ENCODE results near the gene CDH26.
A peak's percentile ranks its signal among the peaks of the same experiment; 100 is the strongest.

Gene CDH26

DNA sequence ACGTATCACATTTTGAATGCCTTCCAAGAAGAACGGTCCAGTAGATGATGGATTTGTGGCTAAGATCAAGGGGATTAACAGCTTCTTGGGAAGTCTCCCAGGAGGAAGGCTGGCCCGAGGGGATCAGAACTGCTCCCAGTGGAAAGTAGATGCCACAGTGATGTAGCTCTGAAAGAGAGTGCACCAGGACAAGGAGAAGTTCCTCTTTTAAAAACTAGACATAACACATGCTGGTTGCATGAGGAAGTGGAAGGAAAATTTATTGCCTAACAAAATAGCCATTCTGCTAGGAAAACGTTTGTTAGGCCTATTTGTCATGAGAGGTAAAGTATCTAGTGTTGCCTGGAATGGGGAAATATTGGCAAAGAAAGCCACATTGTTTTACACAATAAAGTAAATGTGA lies 87.8 kb downstream of the CDH26 start:
- no peak overlapping the region for H3K4me3 ChIP-seq (ENCODE audit: low read length)
- TF ChIP-seq ZNF274 (IDR thresholded peaks at IDR 0.05; ENCODE audit: low read depth, low read length) = no peak

DNA sequence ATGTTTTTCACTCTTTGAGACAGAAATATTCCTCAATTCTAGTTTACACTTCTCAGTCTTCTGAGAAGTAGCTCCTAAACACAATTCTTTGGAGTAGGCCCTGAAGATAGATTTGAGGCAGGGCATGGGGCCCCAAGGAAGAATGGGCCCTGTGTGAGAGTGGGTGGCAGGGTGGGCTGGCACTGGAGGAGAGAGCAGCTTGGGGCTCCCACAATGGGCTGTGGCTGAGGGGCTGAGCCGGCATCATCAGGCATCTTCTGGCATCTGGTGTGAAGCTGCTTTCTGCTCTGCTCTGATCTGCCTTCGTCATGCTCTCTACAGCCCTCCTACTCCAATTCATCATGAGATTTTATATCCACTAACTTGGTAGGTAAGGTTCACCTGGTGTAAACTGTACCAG lies 88.2 kb downstream of the CDH26 start:
- H3K4me3 ChIP-seq (ENCODE audit: low read length) = no peak overlapping the region
- no peak for TF ChIP-seq ZNF274 (IDR thresholded peaks at IDR 0.05; ENCODE audit: low read depth, low read length)

DNA sequence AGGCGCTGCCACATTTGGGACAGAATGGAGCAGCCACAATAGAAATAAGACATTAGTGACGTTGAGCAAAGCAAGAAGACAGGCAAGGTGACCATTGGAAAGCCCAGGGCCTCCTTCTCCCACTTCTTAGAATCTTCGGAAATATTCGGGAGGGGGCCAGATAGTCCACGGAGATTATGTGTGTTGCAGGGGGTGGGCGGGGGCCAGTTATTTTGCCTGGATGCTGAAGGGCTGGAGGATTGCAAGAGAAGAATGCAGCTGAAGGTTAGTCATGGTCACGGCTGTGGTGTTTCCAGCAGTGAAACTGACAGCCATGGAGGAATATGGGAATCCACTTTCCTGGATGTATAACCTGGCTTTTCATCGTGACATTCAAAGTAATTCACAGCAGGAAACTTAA lies 88.6 kb downstream of the CDH26 start:
- no peak overlapping the region for H3K4me3 ChIP-seq (ENCODE audit: low read length)
- TF ChIP-seq ZNF274 (IDR thresholded peaks at IDR 0.05; ENCODE audit: low read depth, low read length) = no peak

DNA sequence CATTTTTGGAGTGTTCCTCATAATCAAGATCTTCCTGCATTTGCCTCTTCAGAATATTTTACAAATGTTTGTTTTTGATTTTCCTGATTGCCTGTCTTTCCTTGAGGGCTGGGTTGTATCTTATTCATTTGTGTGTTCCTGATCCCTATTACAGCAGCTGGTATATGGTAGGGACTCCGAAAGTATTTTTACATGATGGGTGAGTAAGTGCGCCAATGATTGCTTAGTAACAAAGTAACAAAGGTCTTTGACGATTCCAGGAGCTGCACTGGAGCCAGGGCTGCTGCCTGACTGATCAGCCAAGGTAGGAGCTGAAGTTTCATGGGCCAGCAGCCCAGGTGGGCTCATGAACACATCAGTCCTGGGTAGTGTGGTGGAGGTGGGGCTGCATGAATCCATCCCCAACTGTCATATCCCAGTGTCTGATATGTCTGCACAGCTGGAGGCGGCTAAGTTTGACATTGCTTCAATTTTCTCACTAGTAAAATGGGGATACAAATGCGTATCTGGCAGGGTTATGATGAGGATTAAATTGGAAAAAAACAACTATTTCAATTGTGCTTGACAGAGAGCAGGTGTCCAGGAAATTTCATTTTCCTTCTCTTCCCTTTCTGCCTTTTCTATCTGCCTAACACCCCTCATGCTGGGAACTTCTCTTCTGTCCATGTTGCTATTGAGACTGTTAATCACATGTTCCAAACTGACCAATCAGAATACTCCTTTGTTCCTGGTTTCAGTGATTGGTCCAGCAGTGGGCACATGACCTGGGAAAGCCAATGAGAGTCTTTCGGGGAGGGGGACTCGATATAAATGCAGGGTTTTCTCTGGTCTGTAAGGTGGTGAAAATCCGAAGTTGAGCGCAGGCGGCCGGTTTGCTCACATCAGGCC lies 90.7 kb downstream of the CDH26 start:
- H3K4me3 ChIP-seq (ENCODE audit: low read length) = no peak overlapping the region
- no peak for TF ChIP-seq ZNF274 (IDR thresholded peaks at IDR 0.05; ENCODE audit: low read depth, low read length)

DNA sequence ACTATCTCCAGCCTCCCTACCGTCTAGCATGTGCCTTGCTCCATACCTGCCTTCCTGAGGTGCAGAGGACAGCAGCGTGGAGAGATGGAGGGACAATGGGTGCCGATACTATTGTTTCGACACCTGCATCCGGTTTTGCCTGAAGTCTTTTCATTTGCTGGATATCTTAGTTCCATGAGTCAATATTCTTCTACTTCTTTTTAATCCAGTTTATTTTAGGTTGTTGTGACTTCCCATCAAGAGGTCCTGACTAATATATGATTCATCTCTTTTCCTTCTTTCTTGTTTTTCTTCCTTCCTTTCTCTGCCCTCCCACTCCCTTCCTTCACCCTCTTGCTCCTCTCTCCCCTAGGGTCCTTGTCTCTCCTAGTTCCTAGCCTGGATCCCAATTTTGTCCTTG lies 91.4 kb downstream of the CDH26 start:
- no peak overlapping the region for H3K4me3 ChIP-seq (ENCODE audit: low read length)
- TF ChIP-seq ZNF274 (IDR thresholded peaks at IDR 0.05; ENCODE audit: low read depth, low read length) = no peak

DNA sequence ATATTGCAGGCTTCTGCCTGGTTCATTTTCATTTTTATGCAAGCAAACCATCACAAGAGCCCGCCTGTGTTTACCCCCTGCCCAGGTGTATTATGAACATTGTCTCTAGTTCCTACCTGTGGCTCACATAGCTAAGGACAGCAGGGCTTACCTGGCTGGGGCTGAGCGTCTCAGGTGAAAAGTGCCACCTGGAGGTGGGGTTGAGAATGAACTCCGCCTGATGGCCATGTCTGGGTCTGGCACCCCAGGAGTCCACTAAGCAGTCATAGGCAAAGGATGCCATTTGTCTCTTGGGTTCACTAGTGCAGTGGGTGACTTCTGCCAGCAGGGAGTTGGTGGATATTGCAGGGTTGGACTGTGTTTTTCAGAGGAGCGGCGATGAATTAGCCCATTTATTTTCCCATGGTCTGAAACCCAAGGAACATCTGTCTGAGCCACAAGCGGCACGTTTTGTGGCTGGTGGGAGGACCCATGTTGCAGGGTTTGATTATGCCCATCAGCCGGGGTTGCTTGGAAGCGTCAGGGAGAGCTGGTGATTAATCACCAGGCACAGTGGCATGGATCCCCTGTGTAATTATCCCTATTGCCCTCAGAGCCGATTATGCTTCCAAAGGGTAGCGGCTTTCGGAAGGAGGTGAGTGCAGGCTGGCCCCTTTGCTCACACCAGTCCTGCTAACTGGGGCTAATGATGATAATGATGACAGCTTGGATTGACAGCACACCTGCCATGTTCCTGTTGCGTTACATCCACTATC lies 92.1 kb downstream of the CDH26 start:
- H3K4me3 ChIP-seq (ENCODE audit: low read length) = no peak overlapping the region
- no peak for TF ChIP-seq ZNF274 (IDR thresholded peaks at IDR 0.05; ENCODE audit: low read depth, low read length)

DNA sequence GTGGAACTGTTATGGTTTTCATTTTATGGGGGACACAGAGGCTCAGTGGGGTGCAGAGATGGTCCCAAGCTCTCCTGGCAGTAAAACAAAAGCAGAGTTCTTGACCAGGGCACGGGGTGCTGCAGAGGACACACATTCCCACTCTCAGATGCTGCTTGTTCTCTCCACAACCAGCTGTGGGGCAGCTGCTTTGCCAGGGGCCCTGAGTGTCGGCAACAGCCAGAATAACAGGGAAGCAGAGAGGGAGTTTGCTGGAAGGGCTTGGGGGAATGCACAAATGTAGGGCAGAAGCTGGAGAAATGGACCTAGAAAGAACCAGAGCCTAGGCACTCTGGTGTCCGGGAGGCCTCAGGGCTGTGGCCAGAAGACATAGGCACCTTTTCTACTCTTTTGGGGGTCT lies 93.7 kb downstream of the CDH26 start:
- no peak overlapping the region for H3K4me3 ChIP-seq (ENCODE audit: low read length)
- no peak for TF ChIP-seq ZNF274 (IDR thresholded peaks at IDR 0.05; ENCODE audit: low read depth, low read length)

DNA sequence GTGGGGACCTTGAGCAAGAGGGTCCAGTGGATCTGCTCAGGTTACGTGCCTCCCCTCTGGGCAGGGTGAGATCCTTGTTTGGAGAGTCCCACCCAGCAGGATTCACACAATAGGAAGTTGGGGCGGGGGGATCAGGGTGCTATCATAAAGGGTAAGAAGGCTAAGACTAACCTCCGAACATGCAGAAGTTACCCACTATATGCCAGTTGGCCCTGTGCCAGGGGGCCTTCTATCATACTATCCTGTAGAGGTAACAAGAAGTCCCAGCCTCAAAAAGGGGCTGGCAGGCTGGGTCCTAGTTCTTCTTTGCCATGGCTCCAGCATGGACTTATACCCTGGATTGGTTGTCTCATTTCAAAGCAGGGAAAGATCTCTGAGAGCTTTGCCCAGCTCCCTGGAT lies 94.1 kb downstream of the CDH26 start:
- TF ChIP-seq ZNF274 (IDR thresholded peaks at IDR 0.05; ENCODE audit: low read depth, low read length) = no peak

DNA sequence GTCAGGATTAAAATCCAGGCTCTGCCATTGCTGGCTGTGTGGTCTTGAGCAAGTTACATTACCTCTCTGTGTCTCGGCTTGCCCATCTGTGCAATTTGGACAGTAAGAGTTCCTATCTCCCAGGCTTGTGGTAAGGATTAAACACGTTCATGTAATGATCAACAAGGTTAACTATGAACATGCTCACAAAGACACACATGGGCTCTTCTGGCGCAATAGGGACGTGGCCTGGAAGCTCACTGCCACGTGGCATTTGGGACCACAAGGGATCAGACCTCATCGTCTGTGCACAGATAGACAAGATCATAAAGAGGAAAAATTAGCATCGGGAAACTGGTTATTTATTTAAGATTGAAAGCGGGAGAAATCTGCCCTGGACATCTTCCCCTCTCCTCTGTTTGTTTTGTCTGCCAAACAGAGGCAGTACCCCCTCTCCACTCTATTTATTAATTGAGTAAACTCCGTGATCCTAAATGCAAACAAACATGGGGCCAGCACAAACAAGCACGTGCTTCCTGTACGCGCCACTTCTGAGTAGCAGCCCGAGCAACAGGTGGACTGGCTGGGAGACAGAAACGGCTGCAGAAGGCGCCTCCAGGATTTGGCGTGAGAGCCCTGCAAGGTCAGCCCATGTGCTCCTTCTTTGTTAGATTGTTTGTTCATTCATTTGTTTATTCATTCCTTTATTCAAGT lies 95.0 kb downstream of the CDH26 start:
- no peak for TF ChIP-seq ZNF274 (IDR thresholded peaks at IDR 0.05; ENCODE audit: low read depth, low read length)
- no peak overlapping the region for H3K4me3 ChIP-seq (ENCODE audit: low read length)

More for the DNA sequence above, 94.1 kb downstream of the CDH26 start:
- H3K4me3 ChIP-seq (ENCODE audit: low read length) = no peak overlapping the region

DNA sequence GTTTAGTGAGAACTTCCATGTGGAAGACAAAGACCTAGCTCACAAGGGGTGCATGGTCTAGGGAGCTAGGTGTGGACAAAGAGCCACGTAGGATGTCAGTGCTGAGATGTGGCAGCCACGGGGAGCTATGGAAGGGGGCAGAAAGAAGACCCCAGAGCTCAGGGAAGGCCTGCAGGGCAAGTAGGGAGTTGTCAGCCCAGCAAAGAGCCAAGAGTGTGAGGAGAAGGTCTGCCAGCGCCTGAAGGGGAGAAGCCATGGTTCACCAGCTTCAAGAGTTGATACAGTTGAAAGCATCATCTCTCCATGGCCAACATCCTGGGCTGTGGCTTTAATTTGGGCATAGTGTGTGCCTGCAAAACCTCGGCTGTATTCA lies 95.6 kb downstream of the CDH26 start:
- TF ChIP-seq ZNF274 (IDR thresholded peaks at IDR 0.05; ENCODE audit: low read depth, low read length) = no peak
- H3K4me3 ChIP-seq (ENCODE audit: low read length) = no peak overlapping the region

DNA sequence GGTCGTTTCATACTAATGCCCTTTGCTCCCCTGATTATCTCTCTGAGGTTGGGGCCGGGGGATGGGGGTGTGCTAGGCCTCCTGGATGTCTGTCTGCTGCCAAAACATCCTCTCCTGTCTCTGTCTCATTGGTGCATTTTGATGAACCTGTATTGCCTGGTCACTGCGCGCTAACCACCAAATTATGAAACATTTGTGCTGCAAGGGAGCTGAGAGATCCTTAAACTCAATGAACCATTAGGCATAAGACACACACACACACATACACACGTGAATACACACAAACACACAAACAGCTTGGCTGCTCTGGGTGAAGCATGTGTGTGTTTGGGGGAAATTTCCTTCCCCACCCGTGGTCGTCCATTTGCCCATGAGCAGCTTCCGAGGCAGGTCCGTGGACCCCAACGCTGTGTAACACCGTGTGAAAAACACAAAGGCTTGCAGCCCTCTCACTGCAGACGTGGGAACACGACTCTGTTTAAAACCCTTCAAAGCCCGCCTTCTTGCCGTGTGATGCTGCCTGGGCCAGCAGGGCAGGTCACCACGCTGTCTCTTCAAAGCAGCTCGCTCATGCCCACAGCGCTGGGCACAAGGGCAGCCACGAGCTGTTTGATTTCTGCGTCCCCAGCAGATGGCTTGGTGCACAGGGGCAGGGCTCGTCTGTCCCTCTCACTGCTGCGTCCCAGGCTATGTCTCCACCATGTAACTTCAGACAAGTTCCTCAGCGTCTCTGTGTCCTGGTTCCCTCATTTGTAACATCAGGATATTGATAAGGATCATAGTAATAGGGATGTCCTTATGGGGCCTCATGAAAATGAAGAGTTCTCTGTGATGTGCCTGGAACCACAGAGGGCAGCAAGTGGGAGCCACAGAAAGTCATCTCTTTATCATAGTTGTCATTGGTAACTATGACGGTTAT lies 96.8 kb downstream of the CDH26 start:
- peak overlapping the region; percentile 62; the same call in 1 of the 2 replicates for H3K4me3 ChIP-seq (ENCODE audit: low read length)
- TF ChIP-seq ZNF274 (IDR thresholded peaks at IDR 0.05; ENCODE audit: low read depth, low read length) = no peak

DNA sequence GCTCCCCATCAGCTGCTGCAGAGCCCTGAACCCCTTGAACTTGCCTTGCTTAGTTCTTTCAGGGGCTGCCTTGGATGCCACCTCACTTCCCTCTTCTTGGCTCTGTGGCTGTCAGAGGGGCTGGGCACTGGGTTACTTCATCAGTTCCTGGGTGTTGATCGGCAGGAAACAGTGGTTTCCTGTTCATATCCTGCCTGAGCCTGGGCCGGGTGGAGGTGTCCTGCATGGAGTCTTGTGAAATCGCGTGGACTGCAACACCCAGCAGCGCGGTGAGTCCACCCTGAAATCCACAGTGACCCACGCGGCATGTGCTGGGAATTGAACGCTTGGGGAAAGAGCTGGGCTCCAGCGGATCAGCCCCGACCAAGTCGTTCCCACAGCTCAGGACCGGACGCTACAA lies 97.5 kb downstream of the CDH26 start:
- no peak for TF ChIP-seq ZNF274 (IDR thresholded peaks at IDR 0.05; ENCODE audit: low read depth, low read length)
- peak overlapping the region; percentile 62; the same call in 1 of the 2 replicates for H3K4me3 ChIP-seq (ENCODE audit: low read length)

DNA sequence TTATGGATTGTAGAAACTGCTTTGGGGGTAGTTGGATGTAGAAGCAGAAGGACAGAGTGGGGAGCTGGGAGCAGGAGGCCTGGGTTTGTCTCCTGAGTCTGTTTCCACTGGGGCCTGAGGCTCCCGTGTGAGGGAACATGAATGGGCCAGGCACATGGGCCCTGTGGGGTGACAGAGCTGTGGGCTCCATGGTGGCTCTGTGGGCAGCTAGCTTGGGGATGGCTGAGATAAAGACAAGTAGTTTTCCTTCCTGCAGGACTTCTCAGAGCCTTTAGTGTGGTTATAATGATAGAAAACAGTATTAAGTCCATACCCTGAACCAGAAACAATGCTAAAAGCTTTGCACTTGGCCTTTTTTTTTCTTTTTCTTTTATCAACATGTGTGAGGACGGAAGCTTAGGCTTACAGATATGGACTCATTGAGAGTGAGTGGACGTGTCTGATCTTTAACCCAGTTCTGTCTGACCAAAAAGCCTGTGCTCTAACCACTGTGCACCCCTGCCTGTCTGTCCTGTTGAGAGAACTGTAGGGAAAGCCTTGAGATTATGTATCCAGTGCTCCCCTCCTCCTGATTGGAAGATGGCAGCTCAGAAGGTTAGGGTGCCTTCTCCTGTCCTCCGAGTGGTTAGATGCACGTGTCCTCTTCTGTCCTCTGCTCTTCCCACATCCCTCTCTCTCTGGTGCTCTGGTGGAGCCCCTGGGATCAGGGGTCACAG lies 98.3 kb downstream of the CDH26 start:
- peak overlapping the region; percentile 62; the same call in 1 of the 2 replicates for H3K4me3 ChIP-seq (ENCODE audit: low read length)
- no peak for TF ChIP-seq ZNF274 (IDR thresholded peaks at IDR 0.05; ENCODE audit: low read depth, low read length)

Measured in GM08714 (cell line).